GM12865 (cell line): ENCODE results near the gene AIF1.
A peak's percentile ranks its signal among the peaks of the same experiment; 100 is the strongest.

ENCODE experiments used
- DNase-seq: peaks from one replicate; pipeline ENCODE4 v3.0.0; 2010; ENCODE audit warnings: low read depth
- H3K4me3 ChIP-seq: 2 replicates; pipeline ENCODE4 v1.5.1; 2011; ENCODE audit warnings: mild to moderate bottlenecking, low read depth, low read length, control low read depth
- CTCF ChIP-seq: IDR thresholded peaks from 2 replicates; pipeline ENCODE4 v1.5.1; 2011; ENCODE audit warnings: low read length, control low read depth, low read depth, inconsistent platforms; ENCODE audit not compliant: insufficient read depth; ENCODE audit errors: missing control alignments

AIF1 gene

GRCh38 chr6:31657406-31658157 lies 42.5 kb downstream of the AIF1 start:
- H3K4me3 ChIP-seq, result no peak overlapping the region
- no peak for TF ChIP-seq CTCF
- DNase-seq, result no peak

GRCh38 chr6:31658158-31658688 lies 43.2 kb downstream of the AIF1 start:
- no peak overlapping the region for H3K4me3 ChIP-seq
- TF ChIP-seq CTCF, result no peak
- no peak for DNase-seq

DNA sequence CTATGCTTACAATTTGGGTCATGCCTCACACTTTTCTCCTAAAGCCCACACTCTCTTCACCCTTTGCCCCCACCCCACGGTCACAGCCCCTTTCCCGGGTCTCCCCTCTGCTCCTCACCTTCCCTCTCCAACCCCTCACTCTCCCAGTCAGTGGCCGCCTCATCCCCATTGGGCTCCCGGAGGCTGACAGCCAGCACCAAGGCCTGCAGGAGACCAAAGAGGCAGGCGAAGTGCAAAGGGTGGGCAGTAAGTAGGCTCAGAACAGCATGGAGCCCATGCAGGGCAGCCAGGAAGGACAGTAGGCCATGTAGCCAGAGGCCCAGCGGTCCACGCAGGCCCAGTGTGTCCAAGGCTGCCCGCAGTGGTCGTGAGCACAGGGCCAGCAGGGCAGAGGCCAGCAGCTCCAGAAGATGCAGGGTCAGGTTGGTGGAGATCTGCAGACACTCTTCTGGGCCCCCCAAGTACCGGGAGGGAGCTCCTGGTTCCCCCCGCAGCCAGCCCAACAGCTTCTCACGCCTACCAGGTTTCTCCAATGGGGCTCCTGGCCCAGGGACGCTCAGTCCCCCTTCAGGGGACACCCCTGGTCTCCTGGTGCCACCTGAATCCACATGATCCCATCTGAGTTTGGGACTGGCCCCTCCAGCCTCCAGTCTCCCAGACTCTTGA lies 44.1 kb downstream of the AIF1 start:
- no peak for DNase-seq
- H3K4me3 ChIP-seq, result peak overlapping the region; percentile 73
- TF ChIP-seq CTCF, result no peak

GRCh38 chr6:31659649-31660380 lies 44.8 kb downstream of the AIF1 start:
- no peak for TF ChIP-seq CTCF
- H3K4me3 ChIP-seq, result peak overlapping the region; percentile 73
- DNase-seq, result peak; percentile 44

- TF ChIP-seq CTCF, result no peak
- DNase-seq, result peak; percentile 90
- peak within 1 kb of the TSS; percentile 73 for H3K4me3 ChIP-seq
Observed at GRCh38 chr6:31660381-31661261, 45.6 kb downstream of the AIF1 start, which contains the start of gene C6orf47. TSS of gene C6orf47 (minus strand) at chr6:31660778. CDS start at chr6:31659947, 831 bp downstream.
